Heart right ventricle (tissue), 16 donors: Measurements from ENCODE around the gene APMAP. TPM values are rescaled to one million over a fixed set of nuclear protein-coding genes. Genes with fewer than 3 reads are reported as not detected.

Experiments used
- ATAC-seq, 8 donors: fragments of 200-7000 bp; cut with Tn5 transposase; one replicate each; pipeline ENCODE4 v1.9.1; 2020; ENCODE audit warnings: mild to moderate bottlenecking in 8 of 8, moderate library complexity in 8 of 8, moderate number of reproducible peaks in 1 of 8
- DNase-seq, 2 donors: peaks; one replicate each; pipeline ENCODE4 v3.0.0-alpha.2; 2020
- H3K27ac ChIP-seq, 10 donors: fragments of 200-600 bp; sonication (generic) in 2 of 10; one replicate each; pipeline versions ENCODE4 v1.5.0 to v1.8.0; 2020 to 2022; ENCODE audit warnings: mild to moderate bottlenecking in 3 of 10
- H3K27me3 ChIP-seq, 7 donors: fragments of 200-600 bp; one replicate each; pipeline ENCODE4 v1.8.0; 2021 to 2022; ENCODE audit warnings: mild to moderate bottlenecking in 2 of 7
- H3K36me3 ChIP-seq, 9 donors: fragments of 200-600 bp; sonication (generic) in 1 of 9; one replicate each; pipeline versions ENCODE4 v1.5.0 to v1.8.0; 2020 to 2022; ENCODE audit warnings: mild to moderate bottlenecking in 2 of 9
- H3K4me1 ChIP-seq, 9 donors: fragments of 200-600 bp; sonication (generic) in 1 of 9; one replicate each; pipeline versions ENCODE4 v1.5.0 to v1.8.0; 2020 to 2022; ENCODE audit warnings: mild to moderate bottlenecking in 4 of 9
- H3K4me3 ChIP-seq, 10 donors: fragments of 200-600 bp; sonication (generic) in 2 of 10; one replicate each; pipeline versions ENCODE4 v1.5.0 to v1.8.0; 2020 to 2022; ENCODE audit warnings: mild to moderate bottlenecking in 7 of 10, moderate library complexity in 2 of 10
- H3K9me3 ChIP-seq, 11 donors: fragments of 200-600 bp in 10 of 11; sonication (generic) in 2 of 11; one replicate each; pipeline versions ENCODE4 v1.5.0 to v1.8.0; 2013 to 2022; ENCODE audit warnings: mild to moderate bottlenecking in 2 of 11, control low read depth in 1 of 11, moderate library complexity in 1 of 11
- whole genome bisulfite sequencing, 2 donors: extraction: QIAGEN DNeasy Blood & Tissue Kit; methylation state at CpG; one replicate each; pipeline ENCODE4 v1.1.7; 2013; ENCODE audit warnings: inconsistent platforms in 1 of 2; 5-methylcytosine and 5-hydroxymethylcytosine counted together
- intact Hi-C, 10 donors: fragments of 100-400 bp; cut with DNase I; formaldehyde crosslinking; loops; one replicate each; pipeline versions ENCODE4 v1.11.1 to v1.14.2; 2022
- polyA plus RNA-seq, 2 donors: library from polyadenylated mRNA; stranded (reverse); fragments of 200-250 nt; gene quantifications; one replicate each; pipeline ENCODE4 v1.2.3, GENCODE V29; 2013
- total RNA-seq, 10 donors: library from RNA; stranded (reverse); fragmentation: NEBNext Ultra II Directional in 3 of 10; extraction: Animal tissue kit (Norgen Biotek cat#: 25700) in 3 of 10; gene quantifications; one replicate each; pipeline versions ENCODE4 v1.2.1 to v1.2.4, GENCODE V29; 2021 to 2023
- TF ChIP-seq, protein P1 (sequence below), 9 donors: fragments of 200-600 bp; sonication (generic) in 2 of 9; IDR thresholded peaks; one replicate each; pipeline versions ENCODE4 v1.5.0 to v1.8.0; 2021 to 2022; ENCODE audit warnings: antibody characterized with exemption in 9 of 9, mild to moderate bottlenecking in 5 of 9, moderate library complexity in 1 of 9
- donor health status: Arrhythmogenic right ventricular cardiomyopathy.
- donor health status: ischemic (EF 13 %, LVEDD 7.1; RV severe dilation, severe dysfunction).
- donor health status: healthy with polysubstance abuse.
- donor health status: DM: no; HTN: yes; CAD: no.
- donor health status: DM: no; HTN: no; CAD: no.
- donor health status: ischemic (EF 25% LVEDD 6.9; RV normal size, moderate dysfunction).
- donor health status: ischemic (EF 25% LVEDD 5.7; RV mildly dilated, moderate dysfunction).
- donor health status: healthy.
- donor health status: DM: yes; HTN: yes; CAD: no.
- donor health status: Ischemic cardiomyopathy.
- donor health status: ischemic (EF 35%, LVEDD 5.7; RV mildly dilated, moderate dysfunction).
- donor health status: nonischemic (EF 11% LVEDD 7.7; RV severe dilation, severe dysfunction).
- donor health status: DM: yes; HTN: yes; CAD: no.
- donor health status: PGD.
- donor health status: ischemic (EF 29% LVEDD 5.4; RV normal size, mild dysfunction).
- donor health status: nonischemic (EF 23%, LVEDD 6.1; RV moderate dilation, normal function).

The APMAP gene
- total and polyA plus RNA-seq, 12 donors, result 15.3 to 48.5 (median 33.1) TPM

DNA sequence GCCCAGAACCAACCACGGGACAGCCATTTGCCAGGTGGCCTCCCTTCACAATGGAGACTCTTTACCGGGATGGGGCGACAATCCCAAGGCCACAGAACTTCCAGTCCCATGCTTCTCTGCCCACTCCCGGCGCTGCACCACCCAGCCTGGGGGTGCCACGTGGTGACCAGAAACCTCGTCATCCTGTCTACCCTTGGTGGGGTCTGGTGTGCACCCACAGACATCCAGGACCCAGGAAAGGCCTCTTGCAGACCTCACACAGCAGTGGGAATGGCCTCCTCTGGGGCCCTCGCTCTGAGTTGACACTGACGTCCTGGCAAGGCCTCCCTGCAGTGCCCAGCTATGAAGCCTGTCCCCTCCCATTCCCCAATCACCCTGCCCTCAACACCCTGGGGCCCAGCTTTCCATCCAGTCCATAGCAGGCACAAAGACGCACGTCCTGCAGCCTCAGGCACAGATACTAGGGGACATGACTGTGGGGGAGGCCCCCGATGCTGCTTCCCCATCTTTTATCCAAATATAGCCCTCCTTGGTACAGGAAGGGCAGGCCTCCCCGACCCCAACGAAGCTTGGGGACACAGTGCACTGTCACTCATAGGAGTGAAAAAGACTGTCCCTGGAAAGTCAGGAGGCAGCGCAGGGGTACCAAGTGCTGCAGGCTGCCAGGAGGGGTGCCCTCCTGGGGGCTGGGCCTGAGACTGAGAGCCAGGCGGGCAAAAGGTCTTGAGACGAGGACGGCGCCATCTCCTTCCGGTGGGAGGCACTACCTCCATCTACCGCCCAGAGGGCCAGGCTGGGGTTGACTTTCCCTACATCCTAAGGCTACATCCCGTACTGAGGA, 36.3 kb downstream of the APMAP start:
- TF ChIP-seq, protein P1, sequence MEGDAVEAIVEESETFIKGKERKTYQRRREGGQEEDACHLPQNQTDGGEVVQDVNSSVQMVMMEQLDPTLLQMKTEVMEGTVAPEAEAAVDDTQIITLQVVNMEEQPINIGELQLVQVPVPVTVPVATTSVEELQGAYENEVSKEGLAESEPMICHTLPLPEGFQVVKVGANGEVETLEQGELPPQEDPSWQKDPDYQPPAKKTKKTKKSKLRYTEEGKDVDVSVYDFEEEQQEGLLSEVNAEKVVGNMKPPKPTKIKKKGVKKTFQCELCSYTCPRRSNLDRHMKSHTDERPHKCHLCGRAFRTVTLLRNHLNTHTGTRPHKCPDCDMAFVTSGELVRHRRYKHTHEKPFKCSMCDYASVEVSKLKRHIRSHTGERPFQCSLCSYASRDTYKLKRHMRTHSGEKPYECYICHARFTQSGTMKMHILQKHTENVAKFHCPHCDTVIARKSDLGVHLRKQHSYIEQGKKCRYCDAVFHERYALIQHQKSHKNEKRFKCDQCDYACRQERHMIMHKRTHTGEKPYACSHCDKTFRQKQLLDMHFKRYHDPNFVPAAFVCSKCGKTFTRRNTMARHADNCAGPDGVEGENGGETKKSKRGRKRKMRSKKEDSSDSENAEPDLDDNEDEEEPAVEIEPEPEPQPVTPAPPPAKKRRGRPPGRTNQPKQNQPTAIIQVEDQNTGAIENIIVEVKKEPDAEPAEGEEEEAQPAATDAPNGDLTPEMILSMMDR (IDR thresholded peaks at IDR 0.05), result no peak
- H3K4me1 ChIP-seq, result peaks cover 0 to 31% (median 0%) of the 10 kb centered on the region in 9 donors
- ATAC-seq (no peak), DNase-seq (no peak)
- H3K36me3 ChIP-seq, result peaks cover 0 to 60% (median 0%) of the 10 kb centered on the region in 9 donors
- no peaks in the 10 kb centered on the region for H3K9me3 ChIP-seq
- H3K27ac ChIP-seq, result peak overlapping the region in 1 of 10 donors; percentile 92
- intact Hi-C loops, result no loop called here
- H3K4me3 ChIP-seq, result no peak overlapping the region
- peaks cover 0 to 10% (median 0%) of the 10 kb centered on the region in 7 donors for H3K27me3 ChIP-seq
- 84 to 93% methylated on average over 22 of the region's 22 CpGs for WGBS, 2 donors

DNA sequence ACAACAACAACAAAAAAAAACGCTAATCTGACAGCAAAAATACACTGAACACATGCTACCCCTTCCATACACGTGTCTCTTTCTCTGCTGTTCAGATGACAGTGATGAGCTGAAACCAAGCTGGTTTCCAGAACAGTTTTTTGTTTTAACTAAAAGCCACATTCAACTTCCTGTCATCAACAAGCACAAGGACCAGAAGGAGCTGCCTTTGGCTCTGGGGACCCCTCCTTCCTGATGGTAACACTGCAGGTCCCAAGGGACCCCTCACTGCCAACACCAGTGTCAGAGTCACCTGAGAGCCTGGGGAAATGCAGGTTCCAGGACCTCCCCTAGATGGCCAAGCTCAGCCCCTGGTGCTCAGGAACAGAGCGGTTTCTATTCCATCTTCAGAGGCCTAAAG, 37.5 kb downstream of the APMAP start:
- H3K27me3 ChIP-seq, result peaks cover 0 to 12% (median 0%) of the 10 kb centered on the region in 7 donors
- no peak overlapping the region for H3K4me3 ChIP-seq
- H3K9me3 ChIP-seq, result no peaks in the 10 kb centered on the region
- TF ChIP-seq, protein P1 (IDR thresholded peaks at IDR 0.05), result no peak
- ATAC-seq (no peak), DNase-seq (no peak)
- peaks cover 0 to 48% (median 0%) of the 10 kb centered on the region in 9 donors for H3K36me3 ChIP-seq
- H3K4me1 ChIP-seq, result peaks cover 0 to 38% (median 0%) of the 10 kb centered on the region in 9 donors
- H3K27ac ChIP-seq, result peak overlapping the region in 1 of 10 donors; percentile 92
- WGBS, 2 donors, result 57 to 73% methylated on average over 3 of the region's 3 CpGs
- intact Hi-C loops, result no loop called here

DNA sequence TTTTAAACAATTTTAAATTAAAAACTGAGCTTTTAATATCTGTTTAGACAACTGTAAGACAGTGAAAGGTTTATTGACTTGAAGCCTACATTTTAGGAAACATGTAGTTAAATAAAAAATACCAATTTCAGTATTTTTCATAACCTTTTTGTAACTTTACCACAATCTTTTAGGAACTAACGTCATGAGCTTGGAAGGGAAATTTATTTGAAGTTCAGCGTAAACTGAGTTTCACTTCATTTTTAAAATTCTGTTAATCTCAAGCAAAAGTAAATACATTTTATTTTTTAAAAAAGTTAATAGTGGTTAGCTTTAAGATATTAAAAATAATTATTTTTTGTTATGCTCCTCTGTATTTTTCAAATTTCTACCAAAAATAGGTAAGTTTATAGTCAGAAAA, 38.0 kb downstream of the APMAP start:
- 87 to 92% methylated on average over 2 of the region's 2 CpGs for WGBS, 2 donors
- ATAC-seq, result no peak

DNA sequence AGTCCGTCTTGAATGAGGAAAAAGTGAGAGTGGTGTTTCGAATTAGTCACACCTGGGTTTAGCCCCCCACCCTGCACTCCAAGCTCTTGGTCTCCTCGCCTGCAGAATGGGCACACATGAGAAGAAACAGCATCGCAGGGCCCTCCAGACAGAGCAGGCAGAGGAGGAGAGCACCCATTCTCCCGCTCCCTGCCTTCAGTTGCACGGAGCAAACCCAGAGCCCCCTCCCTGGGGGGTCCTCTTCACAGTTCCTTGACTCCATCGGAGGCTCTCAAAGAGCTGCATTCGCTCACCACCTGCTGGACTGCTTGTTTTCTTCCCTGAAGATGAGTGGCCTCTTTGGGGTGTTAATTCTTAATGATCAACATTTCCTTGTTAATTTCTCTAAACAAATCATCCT, 38.4 kb downstream of the APMAP start:
- Histone ChIP-seq H3K27ac (peak overlapping the region in 1 of 10 donors; percentile 92), H3K4me3 (no peak overlapping the region), H3K9me3 (no peaks in the 10 kb centered on the region), H3K36me3 (peaks cover 0 to 39% (median 0%) of the 10 kb centered on the region in 9 donors), H3K4me1 (peaks cover 0 to 45% (median 0%) of the 10 kb centered on the region in 9 donors), H3K27me3 (peaks cover 0 to 14% (median 9%) of the 10 kb centered on the region in 7 donors)
- DNase-seq (no peak), ATAC-seq (no peak)
- 78 to 82% methylated on average over 8 of the region's 8 CpGs for WGBS, 2 donors
- intact Hi-C loops, result no loop called here
- TF ChIP-seq, protein P1 (IDR thresholded peaks at IDR 0.05), result no peak

More for the DNA sequence above, 38.0 kb downstream of the APMAP start:
- Histone ChIP-seq H3K27ac (peak overlapping the region in 1 of 10 donors; percentile 92), H3K9me3 (no peaks in the 10 kb centered on the region), H3K4me3 (no peak overlapping the region), H3K27me3 (peaks cover 0 to 12% (median 4%) of the 10 kb centered on the region in 7 donors), H3K4me1 (peaks cover 0 to 41% (median 0%) of the 10 kb centered on the region in 9 donors), H3K36me3 (peaks cover 0 to 43% (median 0%) of the 10 kb centered on the region in 9 donors)
- intact Hi-C loops, result no loop called here
- TF ChIP-seq, protein P1 (IDR thresholded peaks at IDR 0.05), result no peak
- DNase-seq, result no peak
